ENCODE results near the gene PLGRKT. TPM values are rescaled to one million over a fixed set of nuclear protein-coding genes. Genes with fewer than 3 reads are reported as not detected.

The PLGRKT gene
- total and polyA plus RNA-seq, 2 donors (not counting 1 experiment from before 2014, with no cell fraction given): 17.3 to 21.6 TPM

- peaks cover 25% of the 10 kb centered on the region for H3K79me2 ChIP-seq (ENCODE audit: control insufficient read depth, insufficient read depth, low read length)
- no peak for TF ChIP-seq EZH2 (IDR thresholded peaks at IDR 0.05; ENCODE audit: low read length, missing control alignments)
- peak; percentile 71 for TF ChIP-seq CTCF (conservative IDR thresholded peaks at IDR 0.05 in 1 of 2, IDR thresholded peaks at IDR 0.05 in 1 of 2; ENCODE audit: low read depth in 1 of 2, low read length in 2 of 2)
- peaks cover 14% of the 10 kb centered on the region for H3K4me1 ChIP-seq (ENCODE audit: control insufficient read depth, extremely low read depth, insufficient read depth, low read length)
- H3K4me2 ChIP-seq (ENCODE audit: extremely low read depth, insufficient read depth, low read length): peak within 1 kb of the TSS; percentile 93
- H3K36me3 ChIP-seq (ENCODE audit: control insufficient read depth, insufficient read depth, low read length): no peaks in the 10 kb centered on the region
- peak within 1 kb of the TSS; percentile 87 for H2AFZ ChIP-seq (ENCODE audit: low read length)
- H4K20me1 ChIP-seq (ENCODE audit: control insufficient read depth, extremely low read depth, insufficient read depth, low read length): no peaks in the 10 kb centered on the region
- H3K27ac ChIP-seq (ENCODE audit: insufficient read depth, low read length): peak within 1 kb of the TSS; percentile 69
- H3K9ac ChIP-seq (ENCODE audit: insufficient read depth, low read length): peak within 1 kb of the TSS; percentile 43
- no peaks in the 10 kb centered on the region for H3K9me3 ChIP-seq (ENCODE audit: control insufficient read depth, insufficient read depth, low read depth, low read length)
- peak within 1 kb of the TSS; percentile 62 to 79 (median 74) for H3K4me3 ChIP-seq (replicated peaks in 1 of 4; ENCODE audit: control extremely low read depth in 1 of 4, insufficient read depth in 1 of 4, low read depth in 3 of 4, low read length in 4 of 4)
- peak; percentile 88 to 92 for DNase-seq (ENCODE audit: low read depth in 2 of 2)
- H3K27me3 ChIP-seq (ENCODE audit: control insufficient read depth, insufficient read depth, low read length): no peaks in the 10 kb centered on the region
Observed at GRCh38 chr9:5450359-5451091, 12.8 kb upstream of the PLGRKT start, which contains the start of gene CD274. TSS of gene CD274 (plus strand) at chr9:5450542. CDS start at chr9:5456114, 5,572 bp downstream.

- TF ChIP-seq CTCF (conservative IDR thresholded peaks at IDR 0.05 in 1 of 2, IDR thresholded peaks at IDR 0.05 in 1 of 2; ENCODE audit: low read depth in 1 of 2, low read length in 2 of 2) (no peak), EZH2 (IDR thresholded peaks at IDR 0.05; ENCODE audit: low read length, missing control alignments) (no peak)
- H3K9me3 ChIP-seq (ENCODE audit: control insufficient read depth, insufficient read depth, low read depth, low read length): no peaks in the 10 kb centered on the region
Observed at GRCh38 chr9:5449521-5450358, 12.0 kb upstream of the PLGRKT start.

More at GRCh38 chr9:5449521-5450358, 12.0 kb upstream of the PLGRKT start:
- H3K36me3 ChIP-seq (ENCODE audit: control insufficient read depth, insufficient read depth, low read length): no peaks in the 10 kb centered on the region
- peaks cover 25% of the 10 kb centered on the region for H3K79me2 ChIP-seq (ENCODE audit: control insufficient read depth, insufficient read depth, low read length)
- H3K4me3 ChIP-seq (replicated peaks in 1 of 4; ENCODE audit: control extremely low read depth in 1 of 4, insufficient read depth in 1 of 4, low read depth in 3 of 4, low read length in 4 of 4): peak overlapping the region; percentile 62 to 79 (median 74)
- H3K4me2 ChIP-seq (ENCODE audit: extremely low read depth, insufficient read depth, low read length): peak overlapping the region; percentile 88
- H3K27ac ChIP-seq (ENCODE audit: insufficient read depth, low read length): peak overlapping the region; percentile 69
- peaks cover 8% of the 10 kb centered on the region for H3K4me1 ChIP-seq (ENCODE audit: control insufficient read depth, extremely low read depth, insufficient read depth, low read length)
- no peaks in the 10 kb centered on the region for H4K20me1 ChIP-seq (ENCODE audit: control insufficient read depth, extremely low read depth, insufficient read depth, low read length)
- H3K27me3 ChIP-seq (ENCODE audit: control insufficient read depth, insufficient read depth, low read length): no peaks in the 10 kb centered on the region
- peak overlapping the region; percentile 68 for H2AFZ ChIP-seq (ENCODE audit: low read length)
- no peak for DNase-seq (ENCODE audit: low read depth in 2 of 2)
- H3K9ac ChIP-seq (ENCODE audit: insufficient read depth, low read length): peak overlapping the region; percentile 43

All from fibroblast of lung (primary cell).